Sigmoid colon (tissue), 7 donors: ENCODE results near the gene CAMK1D. TPM values are rescaled to one million over a fixed set of nuclear protein-coding genes. Genes with fewer than 3 reads are reported as not detected.
A peak's percentile ranks its signal among the peaks of the same experiment; 100 is the strongest.

Source experiments
- DNase-seq: peaks from one replicate; pipeline ENCODE4 v3.0.0-alpha.2; 2019
- H3K27ac ChIP-seq, 4 donors: fragments of 200-600 bp; sonication (generic); one replicate each; pipeline ENCODE4 v1.5.1; 2016 to 2019; ENCODE audit warnings: mild to moderate bottlenecking in 1 of 4
- H3K27me3 ChIP-seq, 3 donors: fragments of 200-600 bp; sonication (generic); one replicate each; pipeline ENCODE4 v1.5.1; 2019; ENCODE audit warnings: mild to moderate bottlenecking in 1 of 3
- H3K36me3 ChIP-seq, 4 donors: fragments of 200-600 bp; sonication (generic); one replicate each; pipeline ENCODE4 v1.5.1; 2016 to 2019
- H3K4me1 ChIP-seq, 4 donors: fragments of 200-600 bp; sonication (generic); one replicate each; pipeline ENCODE4 v1.5.1; 2017 to 2019
- H3K4me3 ChIP-seq, 4 donors: fragments of 200-600 bp; sonication (generic); one replicate each; pipeline ENCODE4 v1.5.1; 2017 to 2019; ENCODE audit warnings: mild to moderate bottlenecking in 2 of 4, moderate library complexity in 1 of 4
- H3K9me3 ChIP-seq, 4 donors: fragments of 200-600 bp in 3 of 4; sonication (generic) in 3 of 4; one replicate each; pipeline versions ENCODE4 v1.5.1 to v1.6.1; 2013 to 2019
- CTCF ChIP-seq, 4 experiments: fragments of 450-650 bp in 3 of 4; fragments of 200-600 bp in 1 of 4; IDR thresholded peaks; one replicate each; pipeline ENCODE4 v1.5.1; 2016 to 2019; ENCODE audit warnings: antibody characterized with exemption in 4 of 4, mild to moderate bottlenecking in 3 of 4, moderate library complexity in 2 of 4
- EP300 ChIP-seq, 4 donors: sonication (generic); formaldehyde crosslinking; IDR thresholded peaks; one replicate each; pipeline ENCODE4 v1.6.1; 2017; ENCODE audit warnings: antibody characterized with exemption in 4 of 4
- POLR2A ChIP-seq, 2 donors: fragments of 450-650 bp; IDR thresholded peaks; one replicate each; pipeline ENCODE4 v1.6.1; 2016; ENCODE audit warnings: antibody characterized with exemption in 2 of 2, mild to moderate bottlenecking in 2 of 2, moderate library complexity in 2 of 2
- POLR2AphosphoS5 ChIP-seq, 4 donors: sonication (generic); formaldehyde crosslinking; IDR thresholded peaks; one replicate each; pipeline ENCODE4 v1.6.1; 2017; ENCODE audit warnings: antibody characterized with exemption in 4 of 4
- WGBS, 2 donors: extraction: QIAGEN DNeasy Blood & Tissue Kit; methylation state at CpG; one replicate each; pipeline ENCODE4 v1.1.7; 2013; 5-methylcytosine and 5-hydroxymethylcytosine counted together
- intact Hi-C: fragments of 100-400 bp; cut with DNase I; formaldehyde crosslinking; loops from one replicate; pipeline ENCODE4 v1.15.1; 2023
- polyA plus RNA-seq, 3 donors: library from polyadenylated mRNA; stranded (reverse); fragments of 200-250 nt; gene quantifications; one replicate each; pipeline ENCODE4 v1.2.3, GENCODE V29; 2013
- total RNA-seq, 4 donors: library from RNA; depleted of rRNA; stranded (reverse); fragments of >200 nt; gene quantifications; one replicate each; pipeline ENCODE4 v1.1.0, GENCODE V29; 2016
- donor health status: healthy with polysubstance abuse.
- donor health status: Bipolar disorder and iron deficiency.
- donor health status: healthy.

CAMK1D gene
- total and polyA plus RNA-seq, 7 donors, result 7.2 to 11.5 (median 8.6) TPM

DNA sequence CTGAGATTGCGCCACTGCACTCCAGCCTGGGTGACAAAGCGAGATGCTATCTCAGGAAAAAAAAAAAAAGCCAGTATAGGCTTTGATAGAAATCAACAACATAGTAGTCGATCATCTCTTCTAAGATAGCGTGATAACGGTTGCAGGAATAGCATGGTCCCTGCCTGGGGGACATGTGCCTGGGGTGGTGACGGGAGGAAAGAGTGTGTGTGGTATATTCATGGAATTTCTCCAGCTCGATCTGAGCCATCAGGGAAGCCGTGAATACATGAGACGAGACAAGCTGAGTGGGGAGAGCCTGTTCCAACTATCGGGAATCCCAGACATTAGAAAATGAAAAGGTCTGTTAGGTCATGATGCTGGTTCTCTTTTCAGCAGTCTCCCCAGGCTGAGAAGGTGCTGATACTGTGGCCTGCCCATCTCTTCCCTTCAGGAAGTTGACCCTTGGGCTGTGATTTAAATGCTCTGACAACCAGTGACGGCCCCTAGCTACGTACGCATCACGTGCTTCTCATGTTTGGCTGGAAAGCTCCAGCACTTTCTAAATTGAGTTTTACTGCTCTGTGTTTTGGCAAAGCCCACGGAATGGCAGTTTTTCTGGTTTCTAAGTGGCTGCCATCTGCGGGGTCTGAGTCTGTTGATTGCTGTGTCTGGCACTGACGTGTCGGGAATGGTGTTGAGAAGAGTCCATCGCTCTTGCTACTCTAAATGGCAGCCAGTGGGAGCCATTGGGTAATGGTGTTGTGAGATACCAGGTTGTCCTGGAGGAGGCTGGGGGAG lies 422.8 kb downstream of the CAMK1D start:
- Histone ChIP-seq H3K9me3 (no peaks in the 10 kb centered on the region), H3K27ac (no peak overlapping the region), H3K27me3 (no peaks in the 10 kb centered on the region), H3K36me3 (peaks cover 0 to 15% (median 0%) of the 10 kb centered on the region in 4 donors), H3K4me1 (no peaks in the 10 kb centered on the region), H3K4me3 (no peak overlapping the region)
- intact Hi-C loops, result no loop called here
- TF ChIP-seq POLR2AphosphoS5 (IDR thresholded peaks at IDR 0.05), result no peak
- TF ChIP-seq POLR2A (IDR thresholded peaks at IDR 0.05), result no peak
- no peak for TF ChIP-seq CTCF (IDR thresholded peaks at IDR 0.05)
- no peak for TF ChIP-seq EP300 (IDR thresholded peaks at IDR 0.05)
- 94 to 96% methylated on average over 19 of the region's 19 CpGs for WGBS, 2 donors
- no peak for DNase-seq

DNA sequence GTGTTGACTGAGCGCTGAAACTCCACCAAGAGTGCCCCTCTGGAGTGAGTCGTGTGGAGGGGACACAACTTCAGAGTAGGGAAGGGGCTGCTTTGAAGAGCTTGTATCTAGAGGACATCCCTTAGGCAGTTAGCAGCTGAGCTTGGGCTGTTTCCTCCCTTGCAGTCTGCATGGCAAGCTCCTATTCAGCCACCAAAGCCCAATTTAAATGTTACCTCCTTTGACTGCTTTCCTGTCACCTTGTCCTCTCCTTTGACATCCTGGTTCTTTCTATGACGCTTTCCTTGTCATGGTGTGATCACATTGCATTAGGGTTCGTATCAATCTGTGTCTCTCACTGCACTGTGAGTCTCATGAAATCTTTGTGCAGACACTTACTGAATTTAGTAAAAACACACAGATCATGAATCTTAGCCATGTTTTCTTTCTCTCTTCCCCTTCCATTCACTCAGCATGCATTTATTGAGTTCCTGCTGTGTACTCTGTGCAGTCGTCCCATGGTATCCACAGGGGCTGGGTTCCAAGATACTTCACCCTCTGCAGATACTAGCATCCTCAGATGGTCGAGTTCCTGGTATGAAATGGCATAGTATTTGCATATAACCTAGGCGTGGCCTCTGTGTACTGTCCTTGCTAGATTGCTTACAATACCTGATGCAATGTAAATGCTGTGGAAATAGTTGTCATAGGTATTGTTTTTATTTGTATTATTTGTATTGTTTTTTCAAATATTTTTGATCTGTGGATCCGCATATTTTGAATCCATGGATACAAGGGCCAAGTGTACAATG lies 423.6 kb downstream of the CAMK1D start:
- DNase-seq, result no peak
- Histone ChIP-seq H3K4me3 (no peak overlapping the region), H3K4me1 (no peaks in the 10 kb centered on the region), H3K27ac (no peak overlapping the region), H3K36me3 (peaks cover 0 to 15% (median 0%) of the 10 kb centered on the region in 4 donors), H3K27me3 (no peaks in the 10 kb centered on the region), H3K9me3 (no peaks in the 10 kb centered on the region)
- peak in 1 of 4 experiments; percentile 7 for TF ChIP-seq CTCF (IDR thresholded peaks at IDR 0.05)
- no peak for TF ChIP-seq POLR2A (IDR thresholded peaks at IDR 0.05)
- WGBS, 2 donors, result 70 to 86% methylated on average over 8 of the region's 8 CpGs
- intact Hi-C loops, result no loop called here

GRCh38 chr10:12774204-12774894 lies 425.0 kb downstream of the CAMK1D start:
- no peaks in the 10 kb centered on the region for H3K9me3 ChIP-seq
- intact Hi-C loops, result no loop called here
- H3K36me3 ChIP-seq, result peaks cover 0 to 12% (median 0%) of the 10 kb centered on the region in 4 donors
- 85 to 91% methylated on average over 16 of the region's 16 CpGs for WGBS, 2 donors
- TF ChIP-seq POLR2AphosphoS5 (IDR thresholded peaks at IDR 0.05) (no peak), EP300 (IDR thresholded peaks at IDR 0.05) (no peak), CTCF (IDR thresholded peaks at IDR 0.05) (no peak), POLR2A (IDR thresholded peaks at IDR 0.05) (no peak)
- DNase-seq, result peak; percentile 21
- H3K4me1 ChIP-seq, result no peaks in the 10 kb centered on the region
- H3K27me3 ChIP-seq, result no peaks in the 10 kb centered on the region
- H3K27ac ChIP-seq, result no peak overlapping the region
- no peak overlapping the region for H3K4me3 ChIP-seq

- Histone ChIP-seq H3K36me3 (no peaks in the 10 kb centered on the region), H3K27ac (no peak overlapping the region), H3K27me3 (no peaks in the 10 kb centered on the region), H3K4me1 (peaks cover 0 to 9% (median 0%) of the 10 kb centered on the region in 4 donors), H3K4me3 (no peak overlapping the region), H3K9me3 (no peaks in the 10 kb centered on the region)
- intact Hi-C loops, result no loop called here
- peak; percentile 33 for DNase-seq
- TF ChIP-seq POLR2A (IDR thresholded peaks at IDR 0.05) (no peak), CTCF (IDR thresholded peaks at IDR 0.05) (no peak), POLR2AphosphoS5 (IDR thresholded peaks at IDR 0.05) (no peak), EP300 (IDR thresholded peaks at IDR 0.05) (no peak)
- 85 to 86% methylated on average over 8 of the region's 8 CpGs for WGBS, 2 donors
These were observed 428.7 kb downstream of the CAMK1D start for GRCh38 chr10:12777840-12778585.
